HEK293 (cell line): ENCODE measurements around the gene SNX33.

Experiments
- CTCF ChIA-PET: fragments of 350-600 bp; formaldehyde crosslinking; extraction: SDS; loops from one replicate; lab custom pipeline; 2021; ENCODE audit warnings: antibody characterized with exemption; lab: Yijun Ruan, JAX
- POLR2A ChIA-PET: fragments of 300-600 bp; formaldehyde crosslinking; extraction: SDS; loops from one replicate; lab custom pipeline; 2020; ENCODE audit warnings: antibody characterized with exemption, inconsistent platforms; lab: Yijun Ruan, JAX
- H3K27ac ChIP-seq: fragments of 200-500 bp; sonication (Bioruptor generic); 2 replicates; pipeline ENCODE4 v1.5.1; 2014; ENCODE audit warnings: low read depth, low read length, control low read depth, inconsistent platforms; ENCODE audit errors: extremely low read depth
- H3K36me3 ChIP-seq, 2 experiments: fragments of 200-500 bp in 1 of 2; sonication (Bioruptor generic) in 1 of 2; 1 replicate in 1 of 2; 2 replicates in 1 of 2; pipeline ENCODE4 v1.5.1; 2014 to 2017; ENCODE audit warnings: inconsistent platforms in 2 of 2, low read length in 2 of 2; ENCODE audit not compliant: control insufficient read depth in 2 of 2, insufficient read depth in 1 of 2
- H3K4me1 ChIP-seq: fragments of 200-500 bp; sonication (Bioruptor generic); 2 replicates; pipeline ENCODE4 v1.5.1; 2014; ENCODE audit warnings: mild to moderate bottlenecking, low read length, inconsistent platforms; ENCODE audit not compliant: control insufficient read depth, insufficient read depth
- H3K4me3 ChIP-seq: 2 replicates; pipeline ENCODE4 v1.5.1; 2011; ENCODE audit warnings: low read depth, mild to moderate bottlenecking, control low read depth, low read length, moderate library complexity
- H3K9me3 ChIP-seq: fragments of 200-500 bp; sonication (Bioruptor generic); 2 replicates; pipeline ENCODE4 v1.5.1; 2014; ENCODE audit warnings: low read depth, low read length, inconsistent platforms; ENCODE audit not compliant: control insufficient read depth, insufficient read depth
- AEBP2 ChIP-seq: fragments of 450-650 bp; formaldehyde crosslinking; IDR thresholded peaks from 2 replicates; pipeline ENCODE4 v1.5.1; 2016; ENCODE audit warnings: missing biosample characterization, missing genetic modification characterization, borderline replicate concordance
- GLI4 ChIP-seq: fragments of 450-650 bp; formaldehyde crosslinking; IDR thresholded peaks from 2 replicates; pipeline ENCODE4 v1.5.1; 2016; ENCODE audit warnings: missing biosample characterization, missing genetic modification characterization
- IKZF3 ChIP-seq: fragments of 450-650 bp; IDR thresholded peaks from 2 replicates; pipeline ENCODE4 v1.5.0; 2018; ENCODE audit warnings: missing biosample characterization, mild to moderate bottlenecking, missing genetic modification characterization, moderate library complexity
- KLF16 ChIP-seq: fragments of 450-650 bp; formaldehyde crosslinking; IDR thresholded peaks from 2 replicates; pipeline ENCODE4 v1.5.1; 2017; ENCODE audit warnings: missing biosample characterization, missing genetic modification characterization
- PATZ1 ChIP-seq: fragments of 450-650 bp; formaldehyde crosslinking; IDR thresholded peaks from 2 replicates; pipeline ENCODE4 v1.5.1; 2016; ENCODE audit warnings: missing biosample characterization, missing genetic modification characterization
- SCRT1 ChIP-seq: fragments of 450-650 bp; formaldehyde crosslinking; IDR thresholded peaks from 2 replicates; pipeline ENCODE4 v1.5.1; 2016; ENCODE audit warnings: missing biosample characterization, missing genetic modification characterization, borderline replicate concordance
- SCRT2 ChIP-seq: fragments of 450-650 bp; formaldehyde crosslinking; IDR thresholded peaks from 2 replicates; pipeline ENCODE4 v1.5.1; 2016; ENCODE audit warnings: missing biosample characterization, missing genetic modification characterization
- ZBTB11 ChIP-seq: fragments of 450-650 bp; formaldehyde crosslinking; conservative IDR thresholded peaks from 2 replicates; pipeline ENCODE4 v1.5.1; 2016; ENCODE audit warnings: low read depth, missing biosample characterization, missing genetic modification characterization
- ZBTB48 ChIP-seq: fragments of 450-650 bp; formaldehyde crosslinking; IDR thresholded peaks from 2 replicates; pipeline ENCODE4 v1.5.1; 2016; ENCODE audit warnings: missing biosample characterization, missing genetic modification characterization
- ZNF362 ChIP-seq: fragments of 450-650 bp; formaldehyde crosslinking; IDR thresholded peaks from 2 replicates; pipeline ENCODE4 v1.5.1; 2016; ENCODE audit warnings: missing biosample characterization, missing genetic modification characterization
- ZNF549 ChIP-seq: fragments of 450-650 bp; IDR thresholded peaks from 2 replicates; pipeline ENCODE4 v1.5.1; 2018; ENCODE audit warnings: missing biosample characterization, missing genetic modification characterization, mild to moderate bottlenecking, inconsistent platforms, moderate library complexity
- ZNF670 ChIP-seq: fragments of 450-650 bp; formaldehyde crosslinking; IDR thresholded peaks from 2 replicates; pipeline ENCODE4 v1.5.1; 2016; ENCODE audit warnings: missing biosample characterization, missing genetic modification characterization, low read depth
- ZNF747 ChIP-seq: fragments of 450-650 bp; formaldehyde crosslinking; IDR thresholded peaks from 2 replicates; pipeline ENCODE4 v1.5.1; 2016; ENCODE audit warnings: missing biosample characterization, missing genetic modification characterization
- ZSCAN30 ChIP-seq: fragments of 450-650 bp; IDR thresholded peaks from 2 replicates; pipeline ENCODE4 v1.5.1; 2018; ENCODE audit warnings: missing biosample characterization, mild to moderate bottlenecking, missing genetic modification characterization, moderate library complexity

SNX33 gene

GRCh38 chr15:75620058-75620820, 27.5 kb upstream of the SNX33 start:
- ChIA-PET CTCF (interaction anchor here (0.6 to 1.8 kb wide), 4 partner anchors 9 to 416 kb away, joined by 3 to 7 read pairs (median 4); no protein-coding TSS in a partner anchor), POLR2A (interaction anchor here (0.6 to 0.7 kb wide), 2 partner anchors 20 to 252 kb away, joined by 3 read pairs; partner anchors contain the start of gene IMP3)
- no peaks in the 10 kb centered on the region for H3K9me3 ChIP-seq
- H3K4me1 ChIP-seq, result no peaks in the 10 kb centered on the region; the same call in 1 of the 2 replicates
- H3K4me3 ChIP-seq, result no peak overlapping the region
- TF ChIP-seq IKZF3 (tag by site-specific recombination) (0 out of 2 replicates have a peak, but pooled peaks have one; percentile 3), ZBTB48 (tag by site-specific recombination) (0 out of 2 replicates have a peak, but pooled peaks have one; percentile 28), AEBP2 (tag by site-specific recombination) (no peak)
- peaks cover 42 to 49% of the 10 kb centered on the region in 2 experiments for H3K36me3 ChIP-seq
- H3K27ac ChIP-seq, result no peak overlapping the region

- Histone ChIP-seq H3K4me3 (no peak overlapping the region), H3K4me1 (no peaks in the 10 kb centered on the region; the same call in 1 of the 2 replicates), H3K27ac (no peak overlapping the region), H3K36me3 (peaks cover 35 to 45% of the 10 kb centered on the region in 2 experiments), H3K9me3 (no peaks in the 10 kb centered on the region)
- POLR2A ChIA-PET, result interaction anchor here (0.7 kb wide), 1 partner anchor 19 kb away, joined by 3 read pairs; the partner anchor contains the start of gene IMP3
- TF ChIP-seq ZNF549 (tag by site-specific recombination) (no peak), ZNF670 (tag by site-specific recombination) (no peak), KLF16 (tag by site-specific recombination) (no peak)
- CTCF ChIA-PET, result interaction anchor here (0.6 to 1.8 kb wide), 4 partner anchors 8 to 253 kb away, joined by 3 to 4 read pairs (median 3); no protein-coding TSS in a partner anchor
These were observed 26.8 kb upstream of the SNX33 start for GRCh38 chr15:75620841-75621391.

- ChIA-PET POLR2A (no interaction called here), CTCF (interaction anchor here (0.8 kb wide), 1 partner anchor 417 kb away, joined by 5 read pairs; no protein-coding TSS in a partner anchor)
- H3K27ac ChIP-seq, result no peak overlapping the region
These were observed 25.2 kb upstream of the SNX33 start for GRCh38 chr15:75622505-75622904.

GRCh38 chr15:75625542-75626347, 22.0 kb upstream of the SNX33 start, which contains the start of gene SNUPN:
TSS of gene SNUPN (minus strand) at chr15:75625725. CDS start at chr15:75621051, 4,674 bp downstream.
- Histone ChIP-seq H3K36me3 (peaks cover 0 to 2% of the 10 kb centered on the region in 2 experiments; a peak in 2 of 3 replicates), H3K4me3 (peak within 1 kb of the TSS; percentile 96), H3K4me1 (no peaks in the 10 kb centered on the region; the same call in 1 of the 2 replicates), H3K27ac (peak within 1 kb of the TSS; percentile 96), H3K9me3 (no peaks in the 10 kb centered on the region)
- ChIA-PET CTCF (interaction anchor here (0.7 to 3.8 kb wide), 6 partner anchors 14 to 666 kb away, joined by 3 to 32 read pairs (median 6); partner anchors contain the start of genes IMP3 and SNX33), POLR2A (interaction anchor here (0.6 to 3.5 kb wide), 17 partner anchors 7 to 279 kb away, joined by 3 to 85 read pairs (median 4); partner anchors contain the start of genes IMP3, MAN2C1, NEIL1 and PTPN9)
- TF ChIP-seq PATZ1 (tag by site-specific recombination), result peak; percentile 99
- no peak for TF ChIP-seq ZNF747 (tag by site-specific recombination)
- TF ChIP-seq ZSCAN30 (tag by site-specific recombination), result peak; percentile 71
- TF ChIP-seq GLI4 (tag by site-specific recombination), result peak; percentile 96
- peak; percentile 97 for TF ChIP-seq ZBTB11 (tag by site-specific recombination)

More at GRCh38 chr15:75622505-75622904, 25.2 kb upstream of the SNX33 start:
- H3K9me3 ChIP-seq, result no peaks in the 10 kb centered on the region
- no peak overlapping the region for H3K4me3 ChIP-seq
- TF ChIP-seq SCRT1 (tag by site-specific recombination) (peak; percentile 69), ZNF362 (tag by site-specific recombination) (no peak), SCRT2 (tag by site-specific recombination) (peak; percentile 80)
- no peaks in the 10 kb centered on the region; the same call in 1 of the 2 replicates for H3K4me1 ChIP-seq
- H3K36me3 ChIP-seq, result peaks cover 22 to 30% of the 10 kb centered on the region in 2 experiments
